Activated CD4-positive, alpha-beta memory T cell treated with anti-CD3 and anti-CD28 coated beads for 36 hours (primary cell): ENCODE measurements around the gene ARHGEF19. TPM values are rescaled to one million over a fixed set of nuclear protein-coding genes. Genes with fewer than 3 reads are reported as not detected.

ENCODE experiments used
- CTCF ChIA-PET: fragments of 350-600 bp; sonication (Branson Sonifier 250); formaldehyde crosslinking; loops from one replicate; lab custom pipeline; 2021; ENCODE audit warnings: antibody characterized with exemption, inconsistent platforms; lab: Charles Lee
- POLR2A ChIA-PET: fragments of 350-600 bp; sonication (Branson Sonifier 250); formaldehyde crosslinking; loops from one replicate; lab custom pipeline; 2021; ENCODE audit warnings: antibody characterized with exemption; lab: Charles Lee
- DNase-seq: peaks from one replicate; pipeline ENCODE4 v3.0.0-alpha.2; 2020
- H3K27ac Mint-ChIP-seq: one replicate; pipeline ENCODE4 v1.8.0; 2021; ENCODE audit warnings: mixed read lengths
- H3K27me3 Mint-ChIP-seq: one replicate; pipeline ENCODE4 v1.8.0; 2021; ENCODE audit warnings: mixed read lengths
- H3K36me3 Mint-ChIP-seq: one replicate; pipeline ENCODE4 v1.8.0; 2021; ENCODE audit warnings: mixed read lengths
- H3K4me1 Mint-ChIP-seq: one replicate; pipeline ENCODE4 v1.8.0; 2021; ENCODE audit warnings: low read depth, mixed read lengths
- H3K4me3 Mint-ChIP-seq: one replicate; pipeline ENCODE4 v1.8.0; 2021; ENCODE audit warnings: mild to moderate bottlenecking, mixed read lengths
- H3K9me3 Mint-ChIP-seq: one replicate; pipeline ENCODE4 v1.8.0; 2021; ENCODE audit warnings: mixed read lengths
- intact Hi-C: fragments of 100-400 bp; cut with micrococcal nuclease; formaldehyde crosslinking; loops from one replicate; pipeline ENCODE4 v1.15.1; 2023
- total RNA-seq, 2 experiments: library from RNA; stranded (reverse); gene quantifications; one replicate each; pipeline ENCODE4 v1.2.3, GENCODE V29; 2021

Gene ARHGEF19
- total RNA-seq, 2 experiments from 2014 or later = 7.0 to 7.1 TPM

GRCh38 chr1:16184557-16185303 lies 27.7 kb downstream of the ARHGEF19 start:
- Mint-ChIP-seq H3K4me3 (no peak overlapping the region), H3K4me1 (no peaks in the 10 kb centered on the region), H3K27ac (no peak overlapping the region), H3K36me3 (no peaks in the 10 kb centered on the region), H3K9me3 (no peaks in the 10 kb centered on the region), H3K27me3 (peaks cover 5% of the 10 kb centered on the region)
- intact Hi-C loops = no loop called here
- ChIA-PET POLR2A (no interaction called here), CTCF (interaction anchor here (6.0 to 15.5 kb wide), 2 partner anchors 104 to 111 kb away, joined by 43 to 381 read pairs; partner anchors contain the start of gene FAM131C)
- no peak for DNase-seq

- ChIA-PET CTCF (interaction anchor here (6.0 to 15.5 kb wide), 2 partner anchors 103 to 110 kb away, joined by 43 to 381 read pairs; partner anchors contain the start of gene FAM131C), POLR2A (no interaction called here)
- no peaks in the 10 kb centered on the region for H3K9me3 Mint-ChIP-seq
- intact Hi-C loops = no loop called here
- H3K27ac Mint-ChIP-seq = no peak overlapping the region
- no peaks in the 10 kb centered on the region for H3K36me3 Mint-ChIP-seq
- H3K4me1 Mint-ChIP-seq = no peaks in the 10 kb centered on the region
- no peak overlapping the region for H3K4me3 Mint-ChIP-seq
- no peak for DNase-seq
- peaks cover 2% of the 10 kb centered on the region for H3K27me3 Mint-ChIP-seq
Measured at GRCh38 chr1:16183765-16184556, 28.5 kb downstream of the ARHGEF19 start.

GRCh38 chr1:16183179-16183578 lies 29.3 kb downstream of the ARHGEF19 start:
- ChIA-PET CTCF (interaction anchor here (15.5 kb wide), 1 partner anchor 102 kb away, joined by 381 read pairs; no protein-coding TSS in a partner anchor), POLR2A (no interaction called here)
- DNase-seq = no peak
- no peaks in the 10 kb centered on the region for H3K36me3 Mint-ChIP-seq
- intact Hi-C loops = no loop called here
- no peaks in the 10 kb centered on the region for H3K9me3 Mint-ChIP-seq
- H3K4me1 Mint-ChIP-seq = no peaks in the 10 kb centered on the region
- H3K27me3 Mint-ChIP-seq = no peaks in the 10 kb centered on the region
- no peak overlapping the region for H3K27ac Mint-ChIP-seq
- H3K4me3 Mint-ChIP-seq = no peak overlapping the region

GRCh38 chr1:16181887-16182719 lies 30.3 kb downstream of the ARHGEF19 start:
- DNase-seq = no peak
- intact Hi-C loops = no loop called here
- no peak overlapping the region for H3K4me3 Mint-ChIP-seq
- H3K36me3 Mint-ChIP-seq = no peaks in the 10 kb centered on the region
- CTCF ChIA-PET = interaction anchor here (1.0 to 15.5 kb wide), 3 partner anchors 101 to 367 kb away, joined by 4 to 381 read pairs (median 9); partner anchors contain the start of gene FAM131C
- no peaks in the 10 kb centered on the region for H3K9me3 Mint-ChIP-seq
- POLR2A ChIA-PET = no interaction called here
- H3K27me3 Mint-ChIP-seq = peaks cover 3% of the 10 kb centered on the region
- no peak overlapping the region for H3K27ac Mint-ChIP-seq
- H3K4me1 Mint-ChIP-seq = no peaks in the 10 kb centered on the region

GRCh38 chr1:16180291-16180824 lies 32.1 kb downstream of the ARHGEF19 start:
- ChIA-PET POLR2A (no interaction called here), CTCF (interaction anchor here (0.6 to 15.5 kb wide), 3 partner anchors 99 to 410 kb away, joined by 3 to 381 read pairs (median 9); partner anchors contain the start of gene FAM131C)
- Mint-ChIP-seq H3K4me1 (no peaks in the 10 kb centered on the region), H3K27ac (no peak overlapping the region), H3K4me3 (no peak overlapping the region), H3K36me3 (no peaks in the 10 kb centered on the region), H3K9me3 (no peaks in the 10 kb centered on the region), H3K27me3 (peaks cover 3% of the 10 kb centered on the region)
- DNase-seq = no peak
- intact Hi-C loops = no loop called here

- Mint-ChIP-seq H3K27me3 (peaks cover 3% of the 10 kb centered on the region), H3K36me3 (no peaks in the 10 kb centered on the region), H3K4me3 (no peak overlapping the region), H3K4me1 (no peaks in the 10 kb centered on the region), H3K9me3 (no peaks in the 10 kb centered on the region), H3K27ac (no peak overlapping the region)
- no peak for DNase-seq
- CTCF ChIA-PET = interaction anchor here (1.0 to 1.2 kb wide), 2 partner anchors 11 to 100 kb away, joined by 3 to 5 read pairs; no protein-coding TSS in a partner anchor
- intact Hi-C loops = no loop called here
- POLR2A ChIA-PET = no interaction called here
Measured at GRCh38 chr1:16178596-16179497, 33.6 kb downstream of the ARHGEF19 start.

- POLR2A ChIA-PET = no interaction called here
- Mint-ChIP-seq H3K9me3 (no peaks in the 10 kb centered on the region), H3K4me3 (no peak overlapping the region), H3K36me3 (no peaks in the 10 kb centered on the region), H3K4me1 (no peaks in the 10 kb centered on the region), H3K27ac (no peak overlapping the region), H3K27me3 (peaks cover 3% of the 10 kb centered on the region)
- no peak for DNase-seq
- intact Hi-C loops = no loop called here
- CTCF ChIA-PET = no interaction called here
Measured at GRCh38 chr1:16177306-16177705, 35.1 kb downstream of the ARHGEF19 start.

- CTCF ChIA-PET = no interaction called here
- Mint-ChIP-seq H3K4me1 (no peaks in the 10 kb centered on the region), H3K27ac (no peak overlapping the region)
Measured at GRCh38 chr1:16176653-16177052, 35.8 kb downstream of the ARHGEF19 start.

GRCh38 chr1:16175610-16176553 lies 36.6 kb downstream of the ARHGEF19 start:
- Mint-ChIP-seq H3K36me3 (no peaks in the 10 kb centered on the region), H3K27ac (no peak overlapping the region), H3K27me3 (peaks cover 3% of the 10 kb centered on the region), H3K4me3 (no peak overlapping the region), H3K9me3 (no peaks in the 10 kb centered on the region), H3K4me1 (no peaks in the 10 kb centered on the region)
- ChIA-PET POLR2A (no interaction called here), CTCF (interaction anchor here (1.4 kb wide), 1 partner anchor 93 kb away, joined by 3 read pairs; no protein-coding TSS in a partner anchor)
- intact Hi-C loops = no loop called here
- no peak for DNase-seq

More at GRCh38 chr1:16176653-16177052, 35.8 kb downstream of the ARHGEF19 start:
- H3K36me3 Mint-ChIP-seq = no peaks in the 10 kb centered on the region
- H3K27me3 Mint-ChIP-seq = peaks cover 3% of the 10 kb centered on the region
- no peaks in the 10 kb centered on the region for H3K9me3 Mint-ChIP-seq
- POLR2A ChIA-PET = no interaction called here
- intact Hi-C loops = no loop called here
- no peak overlapping the region for H3K4me3 Mint-ChIP-seq
- DNase-seq = no peak
